Measurements from ENCODE around the gene ATP2B3. TPM values are rescaled to one million over a fixed set of nuclear protein-coding genes. Genes with fewer than 3 reads are reported as not detected.

ATP2B3 gene
- total and polyA plus RNA-seq, 2 of the 4 experiments (the other 2 are of a cell fraction) = under 0.01 to 0.03 TPM

DNA sequence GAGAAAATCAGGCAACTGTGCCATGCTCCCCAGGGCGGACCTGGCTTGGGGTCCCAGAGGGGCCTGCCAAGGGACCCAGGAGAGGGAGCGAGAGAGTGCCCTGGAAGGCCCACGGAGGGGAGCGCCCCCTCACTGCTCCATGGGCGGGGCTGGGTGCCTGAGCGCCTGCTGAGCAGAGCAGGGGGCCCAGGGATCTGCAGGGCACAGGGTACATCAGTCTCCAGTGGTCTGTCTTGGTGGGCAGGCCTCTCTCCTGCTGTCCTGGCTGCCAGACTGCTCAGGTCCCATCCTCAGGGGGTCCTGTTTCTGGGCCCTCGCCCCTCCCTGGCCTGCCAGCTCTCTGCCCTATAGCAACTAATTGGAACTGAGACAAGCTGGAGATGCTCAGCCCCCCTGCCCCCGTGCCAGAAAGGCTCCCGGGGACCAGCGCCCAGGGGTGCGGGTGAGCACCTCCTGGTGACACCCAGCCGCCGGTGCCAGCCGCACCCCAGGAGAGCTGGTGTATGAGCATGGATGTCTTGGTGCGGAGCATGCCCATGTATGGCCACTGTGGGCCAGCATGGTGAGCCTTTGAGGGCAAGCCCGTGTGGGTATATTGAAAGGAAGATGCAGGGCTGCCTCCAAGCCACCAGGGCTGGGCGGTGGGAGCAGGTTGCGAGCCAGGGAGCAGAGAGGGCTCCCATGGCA lies 21.4 kb upstream of the ATP2B3 start (continued):
- TF ChIP-seq NFE2L2 (IDR thresholded peaks at IDR 0.05; ENCODE audit: low read depth, low read length) = no peak

DNA sequence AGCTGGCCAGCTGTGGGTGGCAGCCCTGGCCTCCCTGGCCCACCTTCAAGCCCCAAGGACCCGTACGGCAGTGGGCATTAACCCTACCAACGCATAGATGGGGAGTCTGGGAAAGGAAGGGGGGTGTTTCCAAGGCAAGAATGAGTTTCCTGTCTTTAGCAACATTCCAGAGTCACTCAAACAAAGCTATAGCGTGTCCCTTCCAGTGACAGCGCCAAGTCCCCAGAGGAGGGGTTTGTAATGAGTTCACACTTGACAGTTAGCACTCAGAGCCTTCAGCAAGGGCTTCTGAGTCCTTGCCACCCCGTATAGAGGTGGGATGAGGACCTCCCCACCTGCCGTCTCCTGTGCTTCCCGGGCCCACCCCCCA lies 20.9 kb upstream of the ATP2B3 start:
- POLR2A ChIA-PET (ENCODE audit: unreplicated experiment) = interaction anchor here (0.8 kb wide), 1 partner anchor 256 kb away, joined by 5 read pairs; no protein-coding TSS in a partner anchor
- no peaks in the 10 kb centered on the region for H3K27me3 ChIP-seq (ENCODE audit: control insufficient read depth, insufficient read depth, low read length)
- peak overlapping the region; percentile 35; the same call in 1 of the 2 replicates for H3K4ac ChIP-seq (ENCODE audit: low read depth, low read length)
- no peak overlapping the region for H2BK20ac ChIP-seq (ENCODE audit: low read depth, low read length)
- H3K56ac ChIP-seq (ENCODE audit: extremely low read depth, insufficient read depth, low read length) = no peak overlapping the region
- no peaks in the 10 kb centered on the region; the same call in 1 of the 2 replicates for H3K9me3 ChIP-seq (ENCODE audit: control insufficient read depth, insufficient read depth, low read length)
- dilution Hi-C loops (cut with HindIII; ENCODE audit: low sequenced_read_pairs, unreplicated experiment) = no loop called here
- H2BK5ac ChIP-seq (ENCODE audit: low read depth, low read length, poor library complexity, severe bottlenecking) = no peak overlapping the region
- peak overlapping the region in 1 of 2 experiments; percentile 47; a peak in 1 of 4 replicates for H4K8ac ChIP-seq (ENCODE audit: low read depth in 2 of 2, low read length in 2 of 2)
- no peak overlapping the region for H2BK15ac ChIP-seq (ENCODE audit: low read depth, low read length)
- no peaks in the 10 kb centered on the region for H3K36me3 ChIP-seq (ENCODE audit: control insufficient read depth, insufficient read depth, low read length)
- no peak overlapping the region for H3K4me3 ChIP-seq (ENCODE audit: insufficient read depth, low read depth, low read length)
- H3K79me1 ChIP-seq (ENCODE audit: low read depth in 1 of 2, low read length in 2 of 2) = peaks cover 6 to 17% of the 10 kb centered on the region in 2 experiments
- WGBS, 2 experiments (ENCODE audit: extremely low coverage in 2 of 2, insufficient read length in 1 of 2) = no CpG with 5 or more reads among the region's 8 CpGs
- H3K27ac ChIP-seq (ENCODE audit: insufficient read depth, low read length) = no peak overlapping the region
- H4K20me1 ChIP-seq (ENCODE audit: insufficient read depth, low read length) = peaks cover 6% of the 10 kb centered on the region
- peak overlapping the region; percentile 49; the same call in 1 of the 2 replicates for H3K23ac ChIP-seq (ENCODE audit: low read depth, low read length)
- DNase-seq = no peak
- no peak for ATAC-seq (ENCODE audit: low read depth)
- no peak overlapping the region for H2AK9ac ChIP-seq (replicated peaks; ENCODE audit: low read depth, low read length, poor library complexity)
- H3K18ac ChIP-seq (ENCODE audit: low read depth, low read length) = no peak overlapping the region
- H3K9ac ChIP-seq (ENCODE audit: low read depth, low read length) = no peak overlapping the region
- H2BK120ac ChIP-seq (ENCODE audit: low read depth, low read length) = no peak overlapping the region
- no peak overlapping the region for H4K91ac ChIP-seq (ENCODE audit: insufficient read depth, low read depth, low read length)
- intact Hi-C loops (cut with micrococcal nuclease) = loop anchor here (5.0 kb wide), 1 partner anchor 539 kb away; no protein-coding TSS in a partner anchor
- no peak overlapping the region for H3K14ac ChIP-seq (replicated peaks; ENCODE audit: low read depth, low read length)
- H3K4me1 ChIP-seq (ENCODE audit: control insufficient read depth, insufficient read depth, low read length) = peaks cover 12% of the 10 kb centered on the region
- H2AFZ ChIP-seq (replicated peaks; ENCODE audit: low read length, poor library complexity) = peak overlapping the region; percentile 58
- no peak overlapping the region for H4K5ac ChIP-seq (ENCODE audit: low read depth, low read length)
- H3K9me1 ChIP-seq (ENCODE audit: insufficient read depth, low read length) = no peaks in the 10 kb centered on the region
- in situ Hi-C loops (cut with MboI; ENCODE audit: low sequenced_read_pairs) = no loop called here
- BruUV-seq (replicated peaks) = no TSS peak
- CTCF ChIA-PET = interaction anchor here (0.7 kb wide), 1 partner anchor 26 kb away, joined by 3 read pairs; the partner anchor contains the start of gene HAUS7
- H3K4me2 ChIP-seq (ENCODE audit: low read depth, low read length) = no peak overlapping the region
- H2AK5ac ChIP-seq (ENCODE audit: low read depth, low read length) = no peak overlapping the region; the same call in 1 of the 2 replicates
- no peak for TF ChIP-seq SMC3 (IDR thresholded peaks at IDR 0.05; ENCODE audit: low read depth, low read length)
- no peak for TF ChIP-seq RCOR1 (IDR thresholded peaks at IDR 0.05; ENCODE audit: insufficient replicate concordance, low read length)
- TF ChIP-seq MAZ (IDR thresholded peaks at IDR 0.05; ENCODE audit: borderline replicate concordance, low read depth, low read length) = no peak
- no peak for TF ChIP-seq CEBPB (IDR thresholded peaks at IDR 0.05; ENCODE audit: low read depth, low read length)
- TF ChIP-seq BHLHE40 (IDR thresholded peaks at IDR 0.05; ENCODE audit: low read depth, low read length) = no peak
- TF ChIP-seq POLR2A (IDR thresholded peaks at IDR 0.05; ENCODE audit: low read depth, low read length) = no peak
- no peak for TF ChIP-seq NFE2L2 (IDR thresholded peaks at IDR 0.05; ENCODE audit: low read depth, low read length)
- TF ChIP-seq, protein P1, sequence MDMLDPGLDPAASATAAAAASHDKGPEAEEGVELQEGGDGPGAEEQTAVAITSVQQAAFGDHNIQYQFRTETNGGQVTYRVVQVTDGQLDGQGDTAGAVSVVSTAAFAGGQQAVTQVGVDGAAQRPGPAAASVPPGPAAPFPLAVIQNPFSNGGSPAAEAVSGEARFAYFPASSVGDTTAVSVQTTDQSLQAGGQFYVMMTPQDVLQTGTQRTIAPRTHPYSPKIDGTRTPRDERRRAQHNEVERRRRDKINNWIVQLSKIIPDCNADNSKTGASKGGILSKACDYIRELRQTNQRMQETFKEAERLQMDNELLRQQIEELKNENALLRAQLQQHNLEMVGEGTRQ (IDR thresholded peaks at IDR 0.05; ENCODE audit: low read depth, low read length) = no peak
- TF ChIP-seq, protein P2, sequence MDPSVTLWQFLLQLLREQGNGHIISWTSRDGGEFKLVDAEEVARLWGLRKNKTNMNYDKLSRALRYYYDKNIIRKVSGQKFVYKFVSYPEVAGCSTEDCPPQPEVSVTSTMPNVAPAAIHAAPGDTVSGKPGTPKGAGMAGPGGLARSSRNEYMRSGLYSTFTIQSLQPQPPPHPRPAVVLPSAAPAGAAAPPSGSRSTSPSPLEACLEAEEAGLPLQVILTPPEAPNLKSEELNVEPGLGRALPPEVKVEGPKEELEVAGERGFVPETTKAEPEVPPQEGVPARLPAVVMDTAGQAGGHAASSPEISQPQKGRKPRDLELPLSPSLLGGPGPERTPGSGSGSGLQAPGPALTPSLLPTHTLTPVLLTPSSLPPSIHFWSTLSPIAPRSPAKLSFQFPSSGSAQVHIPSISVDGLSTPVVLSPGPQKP (IDR thresholded peaks at IDR 0.05; ENCODE audit: borderline replicate concordance, low read depth, low read length) = no peak
- TF ChIP-seq RFX5 (IDR thresholded peaks at IDR 0.05; ENCODE audit: low read depth, low read length) = no peak
- TF ChIP-seq, protein P3, sequence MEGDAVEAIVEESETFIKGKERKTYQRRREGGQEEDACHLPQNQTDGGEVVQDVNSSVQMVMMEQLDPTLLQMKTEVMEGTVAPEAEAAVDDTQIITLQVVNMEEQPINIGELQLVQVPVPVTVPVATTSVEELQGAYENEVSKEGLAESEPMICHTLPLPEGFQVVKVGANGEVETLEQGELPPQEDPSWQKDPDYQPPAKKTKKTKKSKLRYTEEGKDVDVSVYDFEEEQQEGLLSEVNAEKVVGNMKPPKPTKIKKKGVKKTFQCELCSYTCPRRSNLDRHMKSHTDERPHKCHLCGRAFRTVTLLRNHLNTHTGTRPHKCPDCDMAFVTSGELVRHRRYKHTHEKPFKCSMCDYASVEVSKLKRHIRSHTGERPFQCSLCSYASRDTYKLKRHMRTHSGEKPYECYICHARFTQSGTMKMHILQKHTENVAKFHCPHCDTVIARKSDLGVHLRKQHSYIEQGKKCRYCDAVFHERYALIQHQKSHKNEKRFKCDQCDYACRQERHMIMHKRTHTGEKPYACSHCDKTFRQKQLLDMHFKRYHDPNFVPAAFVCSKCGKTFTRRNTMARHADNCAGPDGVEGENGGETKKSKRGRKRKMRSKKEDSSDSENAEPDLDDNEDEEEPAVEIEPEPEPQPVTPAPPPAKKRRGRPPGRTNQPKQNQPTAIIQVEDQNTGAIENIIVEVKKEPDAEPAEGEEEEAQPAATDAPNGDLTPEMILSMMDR (conservative IDR thresholded peaks at IDR 0.05; ENCODE audit: low read depth, low read length) = no peak
- TF ChIP-seq FOS (IDR thresholded peaks at IDR 0.05; ENCODE audit: low read depth, low read length) = no peak
